Right lobe of liver (tissue), 4 donors: ENCODE measurements around the gene ALPK1.

Source experiments
- POLR2A ChIP-seq: fragments of 450-650 bp; IDR thresholded peaks from one replicate; pipeline ENCODE4 v1.6.1; 2017; ENCODE audit warnings: antibody characterized with exemption, mild to moderate bottlenecking
- TF ChIP-seq, protein P1 (sequence below), 4 donors: fragments of 200-600 bp in 3 of 4; fragments of 450-650 bp in 1 of 4; IDR thresholded peaks; one replicate each; pipeline versions ENCODE4 v1.5.1 to v1.8.0; 2016 to 2022; ENCODE audit warnings: antibody characterized with exemption in 4 of 4, mild to moderate bottlenecking in 2 of 4
- donor health status: DM: no; HTN: no; CAD: no.
- donor health status: DM: no; HTN: no; CAD: no.
- donor health status: DM: no; HTN: yes; CAD: no.

DNA sequence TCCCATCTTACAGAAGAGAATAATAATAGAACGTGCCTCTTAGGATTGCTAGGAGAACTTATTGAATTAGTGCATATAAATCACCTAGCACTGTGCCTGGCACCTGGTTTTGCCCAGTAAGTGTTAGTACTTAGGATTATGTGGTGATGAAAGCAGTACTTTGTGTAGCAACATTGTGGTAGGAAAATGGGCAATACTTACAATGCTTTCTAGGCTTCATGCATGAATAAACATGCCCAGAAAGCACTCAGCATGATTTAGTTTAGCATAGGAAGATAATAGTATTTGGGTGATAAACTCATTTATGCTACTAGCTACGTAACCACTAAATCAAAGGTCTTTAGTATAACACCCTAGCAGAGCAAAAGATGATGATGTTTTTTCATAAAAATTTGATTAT is 113.2 kb downstream of the ALPK1 start:
- TF ChIP-seq, protein P1, sequence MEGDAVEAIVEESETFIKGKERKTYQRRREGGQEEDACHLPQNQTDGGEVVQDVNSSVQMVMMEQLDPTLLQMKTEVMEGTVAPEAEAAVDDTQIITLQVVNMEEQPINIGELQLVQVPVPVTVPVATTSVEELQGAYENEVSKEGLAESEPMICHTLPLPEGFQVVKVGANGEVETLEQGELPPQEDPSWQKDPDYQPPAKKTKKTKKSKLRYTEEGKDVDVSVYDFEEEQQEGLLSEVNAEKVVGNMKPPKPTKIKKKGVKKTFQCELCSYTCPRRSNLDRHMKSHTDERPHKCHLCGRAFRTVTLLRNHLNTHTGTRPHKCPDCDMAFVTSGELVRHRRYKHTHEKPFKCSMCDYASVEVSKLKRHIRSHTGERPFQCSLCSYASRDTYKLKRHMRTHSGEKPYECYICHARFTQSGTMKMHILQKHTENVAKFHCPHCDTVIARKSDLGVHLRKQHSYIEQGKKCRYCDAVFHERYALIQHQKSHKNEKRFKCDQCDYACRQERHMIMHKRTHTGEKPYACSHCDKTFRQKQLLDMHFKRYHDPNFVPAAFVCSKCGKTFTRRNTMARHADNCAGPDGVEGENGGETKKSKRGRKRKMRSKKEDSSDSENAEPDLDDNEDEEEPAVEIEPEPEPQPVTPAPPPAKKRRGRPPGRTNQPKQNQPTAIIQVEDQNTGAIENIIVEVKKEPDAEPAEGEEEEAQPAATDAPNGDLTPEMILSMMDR (IDR thresholded peaks at IDR 0.05) = no peak
- TF ChIP-seq POLR2A = no peak
